ENCODE data around the gene NR1D1. TPM values are rescaled to one million over a fixed set of nuclear protein-coding genes. Genes with fewer than 3 reads are reported as not detected.

NR1D1 gene
- polyA plus RNA-seq, 1 of the 3 experiments (the other 2 are of a cell fraction) = 6.5 TPM

- no peak for DNase-seq
- H4K20me1 ChIP-seq (ENCODE audit: insufficient read depth) = no peaks in the 10 kb centered on the region
- H3K9me3 ChIP-seq = no peaks in the 10 kb centered on the region
- H3K79me2 ChIP-seq (ENCODE audit: insufficient read depth) = peaks cover 18% of the 10 kb centered on the region; the same call in 1 of the 2 replicates
- no peak overlapping the region for H3K4me2 ChIP-seq
- POLR2A ChIA-PET = interaction anchor here (1.0 kb wide), 1 partner anchor 26 kb away, joined by 4 read pairs; no protein-coding TSS in a partner anchor
- TF ChIP-seq POLR2AphosphoS5 (IDR thresholded peaks at IDR 0.05; ENCODE audit: low read depth, low read length) (no peak), CHD2 (IDR thresholded peaks at IDR 0.05; ENCODE audit: low read length, partially characterized antibody) (no peak), EP300 (IDR thresholded peaks at IDR 0.05; ENCODE audit: borderline replicate concordance in 1 of 2, low read depth in 1 of 2, low read length in 1 of 2) (no peak), RCOR1 (IDR thresholded peaks at IDR 0.05; ENCODE audit: low read length) (no peak), USF1 (IDR thresholded peaks at IDR 0.05; ENCODE audit: borderline replicate concordance, low read depth) (no peak), FOXJ3 (CRISPR knock-in tag; IDR thresholded peaks at IDR 0.05) (no peak), EZH2phosphoT487 (IDR thresholded peaks at IDR 0.05; ENCODE audit: borderline replicate concordance, low read depth) (no peak), MXI1 (IDR thresholded peaks at IDR 0.05; ENCODE audit: low read depth, low read length) (no peak), FOXM1 (IDR thresholded peaks at IDR 0.05; ENCODE audit: low read depth) (no peak)
- no peak overlapping the region for H3K9ac ChIP-seq
- H3F3A ChIP-seq (replicated peaks; ENCODE audit: insufficient read depth) = peaks cover 4% of the 10 kb centered on the region
- CTCF ChIA-PET = interaction anchor here (0.6 to 6.0 kb wide), 8 partner anchors 17 to 107 kb away, joined by 3 to 42 read pairs (median 6); no protein-coding TSS in a partner anchor
- WGBS (ENCODE audit: low lambda C conversion rate) = 87% methylated on average over 4 of the region's 6 CpGs
- H2AFZ ChIP-seq (ENCODE audit: low read depth) = no peak overlapping the region
- no peak overlapping the region for H3K27ac ChIP-seq (ENCODE audit: low read depth in 2 of 2, low read length in 1 of 2)
- H3K27me3 ChIP-seq (ENCODE audit: insufficient read depth) = no peaks in the 10 kb centered on the region
- H3K36me3 ChIP-seq (replicated peaks in 1 of 2; ENCODE audit: control insufficient read depth in 1 of 2, insufficient read depth in 2 of 2, low read length in 1 of 2) = peaks cover 3 to 9% of the 10 kb centered on the region in 2 experiments
- H3K4me1 ChIP-seq (ENCODE audit: control insufficient read depth in 1 of 2, insufficient read depth in 2 of 2, low read depth in 1 of 2, low read length in 1 of 2) = peaks cover 0 to 11% of the 10 kb centered on the region in 2 experiments; a peak in 2 of 4 replicates
- no peak overlapping the region for H3K4me3 ChIP-seq (ENCODE audit: low read depth in 2 of 2, low read length in 1 of 2)
- no peaks in the 10 kb centered on the region for H3K9me2 ChIP-seq
Measured at GRCh38 chr17:40056379-40057015, 43.9 kb downstream of the NR1D1 start.

Other genes starting within 250 kb of the NR1D1 start
- not detected in 2 replicates for gene IKZF3, start 236.3 kb downstream of the NR1D1 start, polyA plus RNA-seq (2012; rRNA removed)
- not detected in 2 replicates for gene ZPBP2, start 232.4 kb downstream of the NR1D1 start, polyA plus RNA-seq (2012; rRNA removed)
- 2.4 and 3.6 TPM in 2 replicates for gene GSDMB, start 182.0 kb downstream of the NR1D1 start, polyA plus RNA-seq (2012; rRNA removed)
- 27.8 and 38.5 TPM in 2 replicates for gene ORMDL3, start 173.0 kb downstream of the NR1D1 start, polyA plus RNA-seq (2012; rRNA removed)
- not detected in 2 replicates for gene LRRC3C, start 172.9 kb downstream of the NR1D1 start, polyA plus RNA-seq (2012; rRNA removed)
- not detected in 2 replicates for gene GSDMA, start 137.6 kb downstream of the NR1D1 start, polyA plus RNA-seq (2012; rRNA removed)
- 87.6 and 104 TPM in 2 replicates for gene PSMD3, start 119.8 kb downstream of the NR1D1 start, polyA plus RNA-seq (2012; rRNA removed)
- gene CSF3, start 85.1 kb downstream of the NR1D1 start, polyA plus RNA-seq (2012; rRNA removed) = not detected in 2 replicates
- 62.8 and 64.5 TPM in 2 replicates for gene MED24, start 46.2 kb downstream of the NR1D1 start, polyA plus RNA-seq (2012; rRNA removed)
- 20.1 and 23.1 TPM in 2 replicates for gene THRA, start 37.6 kb downstream of the NR1D1 start, polyA plus RNA-seq (2012; rRNA removed)
- 30.2 and 39.8 TPM in 2 replicates for gene MSL1, start 21.4 kb upstream of the NR1D1 start, polyA plus RNA-seq (2012; rRNA removed)
- 28.0 and 30.4 TPM in 2 replicates for gene CASC3, start 39.9 kb upstream of the NR1D1 start, polyA plus RNA-seq (2012; rRNA removed)
- gene RAPGEFL1, start 76.9 kb upstream of the NR1D1 start, polyA plus RNA-seq (2012; rRNA removed) = 5.9 and 6.0 TPM in 2 replicates
- 5.9 and 6.8 TPM in 2 replicates for gene WIPF2, start 118.7 kb upstream of the NR1D1 start, polyA plus RNA-seq (2012; rRNA removed)
- gene CDC6, start 187.3 kb upstream of the NR1D1 start, polyA plus RNA-seq (2012; rRNA removed) = 12.7 and 12.8 TPM in 2 replicates
- gene RARA, start 208.6 kb upstream of the NR1D1 start, polyA plus RNA-seq (2012; rRNA removed) = 8.9 and 13.3 TPM in 2 replicates